Measurements from ENCODE around the gene CCNYL1.

DNA sequence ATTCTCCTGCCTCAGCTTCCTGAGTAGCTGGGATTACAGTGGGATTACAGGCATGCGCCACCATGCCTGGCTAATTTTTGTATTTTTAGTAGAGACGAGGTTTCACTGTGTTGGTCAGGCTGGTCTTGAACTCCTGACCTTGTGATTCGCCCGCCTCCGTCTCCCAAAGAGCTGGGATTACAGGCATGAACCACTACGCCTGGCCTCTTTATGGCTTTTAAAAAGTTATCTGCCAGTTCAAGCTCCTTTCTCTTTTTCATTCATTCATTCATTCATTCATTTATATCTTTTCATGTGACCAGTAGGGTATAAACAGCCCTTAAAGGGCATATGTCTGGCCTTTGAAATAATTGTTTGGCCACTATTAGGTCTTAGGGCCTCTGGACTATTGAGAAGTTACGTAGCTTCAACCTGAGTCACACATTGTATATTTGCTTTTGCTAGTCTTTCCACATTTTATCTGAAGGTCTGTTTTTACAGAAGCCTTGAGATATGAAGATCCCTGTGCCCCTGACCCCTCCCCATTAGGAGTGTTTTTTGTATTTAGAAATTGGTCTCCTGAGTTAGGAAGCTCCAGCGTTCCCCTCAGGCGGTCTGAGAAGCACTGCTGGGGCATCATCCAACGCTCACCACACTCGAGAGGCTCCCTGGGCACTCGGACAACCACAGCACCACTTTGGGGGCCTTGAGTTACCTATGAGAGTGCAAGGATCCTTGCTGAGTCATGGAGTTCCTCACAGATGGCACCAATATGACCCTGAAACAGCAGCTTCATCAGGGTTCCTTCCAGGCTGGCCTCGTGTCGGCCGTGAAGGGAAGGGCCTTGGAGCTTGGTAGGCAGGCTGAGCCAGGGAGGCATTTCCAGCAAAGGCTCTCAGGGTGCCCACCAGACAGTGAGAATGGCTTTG, 36.5 kb downstream of the CCNYL1 start:
- TF ChIP-seq EZH2 (IDR thresholded peaks at IDR 0.05; ENCODE audit: low read length, missing control alignments), result no peak
- TF ChIP-seq, protein P1, sequence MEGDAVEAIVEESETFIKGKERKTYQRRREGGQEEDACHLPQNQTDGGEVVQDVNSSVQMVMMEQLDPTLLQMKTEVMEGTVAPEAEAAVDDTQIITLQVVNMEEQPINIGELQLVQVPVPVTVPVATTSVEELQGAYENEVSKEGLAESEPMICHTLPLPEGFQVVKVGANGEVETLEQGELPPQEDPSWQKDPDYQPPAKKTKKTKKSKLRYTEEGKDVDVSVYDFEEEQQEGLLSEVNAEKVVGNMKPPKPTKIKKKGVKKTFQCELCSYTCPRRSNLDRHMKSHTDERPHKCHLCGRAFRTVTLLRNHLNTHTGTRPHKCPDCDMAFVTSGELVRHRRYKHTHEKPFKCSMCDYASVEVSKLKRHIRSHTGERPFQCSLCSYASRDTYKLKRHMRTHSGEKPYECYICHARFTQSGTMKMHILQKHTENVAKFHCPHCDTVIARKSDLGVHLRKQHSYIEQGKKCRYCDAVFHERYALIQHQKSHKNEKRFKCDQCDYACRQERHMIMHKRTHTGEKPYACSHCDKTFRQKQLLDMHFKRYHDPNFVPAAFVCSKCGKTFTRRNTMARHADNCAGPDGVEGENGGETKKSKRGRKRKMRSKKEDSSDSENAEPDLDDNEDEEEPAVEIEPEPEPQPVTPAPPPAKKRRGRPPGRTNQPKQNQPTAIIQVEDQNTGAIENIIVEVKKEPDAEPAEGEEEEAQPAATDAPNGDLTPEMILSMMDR (conservative IDR thresholded peaks at IDR 0.05 in 1 of 2, IDR thresholded peaks at IDR 0.05 in 1 of 2; ENCODE audit: low read depth in 1 of 2, low read length in 2 of 2), result no peak

Data from fibroblast of lung (primary cell).